HG03159 (cell line): ENCODE data around the gene UEVLD.
A peak's percentile ranks its signal among the peaks of the same experiment; 100 is the strongest.
"Not testable (repeated sequence)": the region's sequence is repeated elsewhere in the genome, so short reads cannot be mapped to it uniquely, and the experiment has no call there.

Experiments
- ATAC-seq: cut with Tn5 transposase; IDR thresholded peaks from one replicate; pipeline ENCODE4 v1.9.1; 2021; ENCODE audit warnings: mild to moderate bottlenecking, moderate library complexity; ENCODE audit not compliant: unreplicated experiment

The UEVLD gene

DNA sequence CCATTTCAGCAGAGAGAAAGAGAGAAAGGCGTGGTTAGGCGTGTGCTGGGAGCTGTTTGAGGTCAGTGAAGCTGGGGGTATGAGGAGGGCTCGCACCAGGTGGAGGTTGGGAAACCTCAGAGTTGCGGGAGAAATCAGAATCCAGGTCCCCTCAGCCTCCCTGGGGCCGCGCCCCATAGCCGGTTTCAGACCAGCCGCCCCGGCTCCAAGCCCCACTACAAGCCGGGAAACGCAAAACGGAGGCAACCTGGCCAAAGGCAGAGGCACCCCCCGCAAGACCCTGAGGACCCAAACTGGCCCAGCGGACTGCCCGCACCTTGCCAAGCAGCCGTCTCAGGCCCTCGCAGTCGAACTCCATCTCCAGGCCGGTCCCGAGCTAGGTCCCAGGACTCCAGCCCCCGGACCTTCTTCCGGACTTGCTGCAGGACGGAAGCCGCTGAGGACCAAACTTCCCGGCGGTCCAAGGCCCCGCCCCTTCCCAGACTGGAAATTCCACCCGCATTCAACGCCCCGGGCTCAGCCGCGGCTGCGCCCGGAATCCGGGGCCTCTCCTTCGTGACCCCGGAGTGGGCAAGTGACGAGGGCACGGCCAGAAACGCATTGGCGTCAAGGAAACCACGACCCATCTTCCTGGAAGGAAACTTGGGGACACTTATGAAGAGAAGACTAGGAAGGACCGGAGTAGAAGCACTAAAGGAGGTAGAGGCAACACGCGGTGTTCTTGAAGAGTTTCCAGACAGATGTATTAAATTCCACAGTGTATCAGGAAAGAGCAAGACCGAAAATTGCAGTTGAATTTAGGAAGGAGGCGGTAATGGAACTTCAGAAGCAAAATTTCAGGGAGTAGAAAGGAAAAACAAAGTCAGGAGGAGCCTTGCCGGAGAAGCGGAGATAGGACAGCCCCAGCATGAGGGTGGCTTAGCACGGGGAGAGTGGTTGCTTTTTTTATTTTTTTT is at the start of gene UEVLD:
UEVLD (minus strand) TSS at position 438 of the 956 bp plus-strand sequence; CDS start at position 358, 80 bp downstream.
- peak; percentile 56 for ATAC-seq

DNA sequence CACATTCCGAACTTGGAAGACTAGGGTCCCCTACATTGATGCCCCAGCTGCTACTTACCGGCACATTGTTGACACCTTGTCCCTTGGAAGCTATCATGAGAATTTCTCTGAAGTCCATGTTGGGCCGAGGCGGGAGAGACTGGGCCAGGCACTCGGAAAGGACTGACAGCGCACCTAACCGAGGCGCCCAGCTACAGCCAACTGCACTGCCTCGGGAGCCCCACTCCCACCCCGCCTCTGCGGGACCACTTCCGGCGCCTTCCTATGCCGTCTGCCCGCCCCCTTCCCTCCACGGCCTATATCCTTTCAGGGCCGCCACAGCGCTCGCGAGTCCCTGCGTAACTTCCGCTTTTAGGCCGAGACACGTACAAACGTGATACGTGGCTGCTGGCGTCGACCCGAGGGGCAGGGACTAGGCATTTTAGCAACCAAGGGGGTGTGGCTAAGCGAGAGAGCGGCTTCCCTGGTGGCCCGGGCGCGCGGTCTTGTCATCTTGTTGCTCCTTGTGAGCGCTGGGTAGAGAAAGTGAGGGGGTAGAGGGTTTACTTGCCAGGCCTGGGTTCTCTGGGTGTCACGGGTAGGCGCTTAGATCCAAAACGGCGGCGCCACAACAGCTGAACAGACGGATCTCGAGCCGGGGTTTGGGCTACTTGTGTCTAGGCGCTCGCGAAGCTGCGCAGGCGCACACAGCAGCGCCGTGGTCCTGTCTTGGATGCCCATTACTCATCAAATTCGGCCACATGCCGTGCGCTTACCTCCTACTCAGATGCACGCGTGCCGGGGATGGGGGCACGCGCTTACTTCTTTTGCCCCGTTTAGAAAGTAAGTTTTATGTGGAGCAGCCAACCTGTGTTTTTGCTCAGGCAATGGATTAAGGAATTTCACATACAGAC is 45.9 kb upstream of the UEVLD start, which contains the start of gene SPTY2D1:
SPTY2D1 (minus strand) TSS at position 203 of the 893 bp plus-strand sequence; CDS start at position 118, 85 bp downstream.
- peak; percentile 96 for ATAC-seq

DNA sequence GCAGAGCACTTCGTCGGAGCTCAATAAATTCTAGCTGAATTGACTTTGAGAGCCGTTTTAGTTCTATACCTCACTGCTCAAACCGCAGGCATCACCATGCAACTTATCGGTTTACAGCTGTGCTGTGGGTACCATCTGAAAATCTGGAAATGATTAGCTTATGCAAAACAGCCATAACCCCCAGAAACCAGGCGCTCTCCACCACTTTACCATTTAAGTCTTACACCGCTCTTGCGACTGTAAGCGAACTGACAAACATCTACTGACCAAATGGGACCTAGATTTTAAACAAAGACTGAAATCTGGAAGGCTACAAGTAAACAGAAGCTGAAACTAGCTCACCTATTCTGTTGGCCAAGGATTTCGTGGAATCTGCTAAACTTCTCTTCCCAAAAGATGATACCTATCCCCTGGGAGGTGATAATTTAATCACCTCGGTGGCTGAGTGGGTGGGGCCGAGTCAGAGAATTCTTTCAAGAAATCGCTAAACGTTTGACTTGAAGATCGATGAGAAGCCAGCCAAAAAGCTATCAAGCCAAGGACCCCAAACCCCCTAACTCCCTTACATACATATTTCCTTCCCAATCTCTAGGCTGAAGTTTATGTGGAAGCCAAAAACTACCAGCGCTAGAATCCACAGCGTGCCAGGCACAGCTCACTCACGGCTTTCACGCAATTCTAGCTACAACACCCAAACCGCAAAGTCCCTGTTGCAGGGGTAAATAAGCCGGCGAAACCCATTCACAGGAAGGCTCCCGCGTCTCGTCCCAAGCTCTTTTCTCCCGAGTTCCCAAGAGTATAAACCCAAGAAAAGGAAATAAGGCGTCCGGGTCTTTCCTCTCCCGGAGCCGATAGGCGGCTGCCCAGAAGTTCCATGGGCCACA is 45.0 kb upstream of the UEVLD start:
- peak; percentile 55 for ATAC-seq

DNA sequence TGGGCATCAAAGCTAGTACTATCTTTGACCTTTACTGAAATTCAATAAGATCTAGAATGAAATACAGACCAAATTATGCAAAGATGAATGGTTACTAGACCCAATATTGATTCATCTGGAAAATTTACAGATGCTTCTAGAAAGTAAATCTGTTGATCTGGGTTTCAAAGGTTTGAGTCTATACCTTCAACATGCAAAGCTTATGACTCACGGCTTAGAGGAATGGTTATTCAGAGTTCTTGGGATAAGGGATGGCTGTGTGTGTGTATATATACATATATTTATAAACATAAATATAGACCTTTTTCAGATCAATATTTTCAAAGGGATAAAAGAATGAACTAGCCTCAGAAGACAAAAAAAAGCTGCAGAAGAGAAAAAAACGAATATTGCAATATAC is 44.3 kb upstream of the UEVLD start:
- no peak for ATAC-seq

DNA sequence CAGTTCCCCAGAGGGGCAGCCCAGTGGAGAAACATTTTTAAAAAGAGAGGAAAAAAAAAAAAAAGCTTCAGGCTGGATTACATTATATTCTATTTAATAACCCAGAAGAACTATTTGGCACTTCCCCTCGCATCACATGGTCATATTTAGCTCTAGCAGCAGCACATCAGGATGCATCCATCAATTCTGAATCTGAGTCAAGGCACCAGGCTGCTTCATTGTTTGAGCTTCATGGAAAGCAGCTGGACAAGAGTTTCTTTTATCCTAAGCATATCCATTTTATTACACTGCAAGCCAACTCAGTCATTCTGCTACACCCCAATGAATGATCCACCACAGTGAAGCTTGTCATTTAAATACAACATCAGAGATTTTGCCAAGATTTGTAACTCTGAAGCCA is 35.6 kb upstream of the UEVLD start:
- ATAC-seq, result no peak

DNA sequence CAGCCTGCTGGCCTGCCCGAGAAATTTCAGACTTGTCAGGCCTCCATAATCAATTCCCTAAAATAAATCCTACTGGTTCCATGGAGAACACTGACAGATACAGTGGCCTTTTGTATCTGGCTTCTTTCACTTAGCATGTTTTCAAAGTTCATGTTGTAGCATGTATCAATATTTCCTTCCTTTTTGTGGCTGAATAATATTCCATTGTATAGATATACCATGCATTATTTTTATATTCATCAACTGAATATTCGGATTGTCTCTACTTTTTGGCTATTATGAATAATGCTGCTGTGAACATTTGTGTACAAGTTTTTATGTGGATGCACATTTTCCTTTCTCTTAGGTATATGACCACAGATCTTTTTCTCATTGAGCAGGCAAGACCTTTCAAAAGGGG is 35.2 kb upstream of the UEVLD start:
- no peak for ATAC-seq

DNA sequence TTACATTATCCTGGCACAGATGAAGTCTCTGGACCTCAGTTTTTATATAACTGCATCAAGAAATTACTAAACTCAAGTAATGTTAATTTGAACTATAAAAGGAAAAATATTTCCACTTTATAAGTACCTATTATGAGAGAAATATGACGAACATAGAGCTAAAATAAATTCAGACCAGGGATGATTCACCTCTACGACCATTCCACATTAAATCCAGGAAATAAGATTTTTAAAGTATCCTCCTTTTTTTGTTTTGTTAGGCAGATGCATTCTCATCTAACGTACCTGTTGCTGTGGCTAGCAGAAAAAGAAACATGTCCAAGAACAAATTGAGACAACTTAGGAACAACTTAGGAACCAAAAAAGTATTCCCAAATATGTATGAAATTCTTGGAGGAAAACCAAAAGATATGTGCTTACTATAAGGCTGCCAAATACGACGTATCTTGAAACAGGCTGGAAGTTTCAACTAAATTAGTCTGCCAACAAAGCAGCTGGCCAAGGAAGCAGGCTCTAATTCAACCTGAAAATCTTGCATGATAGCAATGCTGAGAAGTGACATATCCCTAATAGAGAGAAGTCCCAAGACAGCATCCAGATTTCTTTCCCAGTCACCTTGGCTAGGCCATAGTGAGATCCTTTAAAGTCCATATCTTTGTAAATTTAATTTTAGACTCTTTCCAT is 29.9 kb upstream of the UEVLD start:
- no peak for ATAC-seq

DNA sequence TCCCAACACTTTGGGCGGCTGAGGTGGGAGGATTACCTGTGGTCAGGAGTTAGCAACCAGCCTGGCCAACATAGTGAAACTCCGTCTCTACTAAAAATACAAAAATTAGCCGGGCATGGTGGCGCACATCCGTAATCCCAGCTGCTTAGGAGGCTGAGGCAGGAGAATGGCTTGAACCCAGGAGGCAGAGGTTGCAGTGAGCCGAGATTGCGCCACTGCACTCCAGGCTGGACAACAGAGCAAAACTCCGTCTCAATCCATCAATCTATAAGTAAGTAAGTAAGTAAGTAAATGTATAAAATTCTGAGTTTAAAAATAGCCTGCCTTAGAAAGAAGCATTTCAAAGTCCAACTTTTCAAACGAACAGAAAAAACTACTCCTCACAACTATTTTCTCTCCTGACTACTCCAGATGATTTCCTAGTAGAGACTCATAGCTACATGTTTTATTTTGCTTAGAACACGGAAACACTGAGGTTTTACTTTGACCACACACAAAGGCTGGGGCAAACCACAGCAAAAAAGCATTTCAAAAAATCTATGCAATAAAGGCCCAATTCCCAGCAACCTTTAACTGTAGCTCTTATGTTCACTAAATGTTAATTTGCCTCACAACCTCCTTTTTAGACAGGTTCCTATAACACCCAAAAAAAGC is 29.3 kb upstream of the UEVLD start:
- no peak for ATAC-seq

DNA sequence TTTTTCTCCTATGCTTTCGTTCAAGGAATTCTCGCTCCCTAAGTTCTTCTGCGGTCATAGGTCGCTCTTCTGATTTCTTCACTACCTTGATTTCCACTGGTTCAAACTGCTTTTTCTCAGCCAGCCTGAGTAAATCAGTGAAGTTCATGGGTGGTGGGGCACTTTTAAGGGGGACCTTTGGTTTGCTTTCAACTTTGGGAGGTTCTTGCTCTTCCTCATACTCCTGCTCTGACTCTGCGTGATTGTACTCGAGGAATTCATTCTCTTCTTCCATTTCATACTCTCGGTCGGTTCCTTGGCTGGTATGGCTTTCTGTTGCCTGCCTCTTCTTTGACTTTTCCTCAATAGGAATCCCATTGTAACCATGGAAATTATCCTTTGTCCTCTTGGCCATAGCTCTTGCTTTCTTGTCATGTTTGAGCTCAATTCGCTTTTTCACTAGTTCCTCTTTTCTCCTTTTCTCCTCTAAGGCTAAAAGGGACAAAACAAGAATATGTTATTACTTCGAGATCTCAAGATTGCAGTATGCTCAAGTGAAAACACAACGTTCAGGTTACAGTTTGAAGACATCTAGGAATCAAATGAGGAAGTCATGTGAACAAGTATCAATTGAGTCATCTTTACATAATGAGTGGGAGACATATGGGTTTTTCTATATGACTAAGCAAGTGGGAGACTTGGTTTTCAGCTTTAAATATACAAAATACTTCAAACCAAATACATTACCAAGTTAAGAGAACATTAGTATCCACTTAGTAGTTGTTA is 27.3 kb upstream of the UEVLD start:
- ATAC-seq, result peak; percentile 88

DNA sequence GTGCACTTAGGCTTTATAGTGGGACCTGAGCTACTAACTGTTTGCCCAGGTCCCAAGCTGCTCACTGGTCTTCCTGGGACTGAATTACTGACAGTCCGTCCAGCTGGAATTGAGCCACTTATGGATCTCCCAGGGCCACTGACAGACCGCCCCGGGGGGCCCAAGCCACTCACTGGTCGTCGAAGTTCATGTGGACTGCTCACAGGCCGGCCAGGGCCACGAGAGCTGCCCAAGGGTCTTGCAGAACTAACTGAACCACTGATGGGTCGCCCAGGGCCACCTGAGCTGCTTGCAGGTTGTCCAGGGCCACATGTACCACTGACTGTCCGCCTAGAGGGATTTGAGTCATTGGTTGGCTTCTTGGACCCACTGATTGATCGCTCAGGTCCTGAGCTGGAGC is 26.1 kb upstream of the UEVLD start:
- no peak for ATAC-seq

DNA sequence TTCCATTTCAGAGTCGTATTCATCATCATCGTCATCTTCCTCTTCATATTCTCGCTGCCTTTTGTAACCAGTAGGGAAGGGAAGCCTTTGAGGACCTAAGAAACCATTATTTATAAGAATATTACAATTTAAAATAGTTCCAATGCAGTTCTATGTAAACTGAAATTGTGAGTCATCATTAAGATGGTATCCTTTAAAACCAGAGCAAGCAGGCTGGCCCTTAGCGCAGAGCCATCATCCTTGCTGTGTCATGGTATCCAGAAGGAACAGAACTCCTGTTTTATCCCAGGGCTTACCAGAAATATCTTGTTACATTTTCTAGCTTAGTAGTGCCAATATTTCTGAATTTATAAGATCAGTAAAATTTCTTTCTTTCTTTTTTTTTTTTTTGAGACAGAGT is 23.9 kb upstream of the UEVLD start:
- no peak for ATAC-seq

DNA sequence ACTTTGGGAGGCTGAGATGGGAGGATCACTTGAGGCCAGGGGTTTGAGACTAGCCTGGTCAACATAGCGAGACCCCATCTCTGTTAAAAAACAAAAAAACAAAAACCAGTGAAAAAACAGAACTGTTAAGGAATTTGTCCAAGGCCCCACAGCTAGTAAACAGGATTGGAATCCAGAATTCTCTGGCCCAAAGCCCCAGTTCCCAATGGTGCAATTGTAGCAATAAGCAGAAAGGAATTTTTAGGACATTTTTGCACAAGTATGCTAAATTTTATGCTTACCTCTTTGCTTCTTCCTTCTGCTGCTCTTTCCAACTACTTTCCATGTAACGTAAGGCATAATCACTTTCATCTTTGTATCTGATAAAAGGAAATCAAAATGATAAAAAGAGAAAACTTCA is 22.7 kb upstream of the UEVLD start:
- no peak for ATAC-seq

DNA sequence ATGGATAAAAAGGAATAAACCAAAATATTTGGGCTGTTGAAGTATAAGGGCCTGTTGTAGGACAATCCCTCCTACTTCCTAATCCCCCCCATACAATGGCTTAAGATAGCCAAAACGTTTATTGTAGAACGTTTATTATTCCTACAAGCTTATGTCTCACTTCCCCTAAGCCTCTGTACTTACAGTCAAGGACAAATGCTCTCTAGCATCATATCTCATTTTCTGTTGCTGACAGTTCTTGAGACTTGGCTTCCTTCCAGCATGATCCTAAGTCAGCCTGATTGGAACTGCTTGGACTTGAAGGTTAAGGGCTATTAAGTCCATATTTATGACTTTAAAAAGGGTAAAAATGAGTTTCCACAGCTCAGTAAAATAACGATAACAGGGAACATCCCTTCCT is 19.8 kb upstream of the UEVLD start:
- ATAC-seq, result no peak

DNA sequence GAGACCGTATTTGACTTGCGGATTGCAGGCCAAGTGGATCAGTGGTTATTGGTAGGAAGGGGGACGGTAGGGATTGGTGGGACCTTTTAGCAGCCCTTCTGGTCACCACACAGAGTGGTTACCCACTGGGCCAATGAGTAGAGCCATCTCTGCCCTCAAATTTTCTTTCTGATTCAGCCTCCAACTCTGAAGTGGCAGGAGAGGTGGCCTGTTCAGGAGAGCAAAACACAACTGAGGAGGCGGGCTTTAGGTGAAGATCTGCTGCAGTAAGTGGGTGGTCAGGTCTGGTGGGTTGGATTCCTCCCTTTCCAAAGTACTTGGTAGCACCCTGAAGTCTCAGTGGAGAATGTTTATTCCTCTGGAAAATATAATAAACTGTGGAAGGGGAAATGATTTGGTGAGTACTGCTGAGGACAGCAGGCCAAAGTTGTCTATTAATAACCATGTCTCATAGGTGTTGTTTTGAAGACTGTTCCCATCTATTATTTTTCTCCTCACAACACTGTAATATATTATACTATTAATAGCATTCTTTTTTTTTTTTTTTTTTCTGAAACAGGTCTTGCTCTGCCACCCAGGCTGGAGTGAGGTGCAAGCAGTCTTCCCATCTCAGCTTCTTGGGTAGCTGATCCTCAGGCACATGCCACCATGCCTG is 12.5 kb upstream of the UEVLD start:
- no peak for ATAC-seq

DNA sequence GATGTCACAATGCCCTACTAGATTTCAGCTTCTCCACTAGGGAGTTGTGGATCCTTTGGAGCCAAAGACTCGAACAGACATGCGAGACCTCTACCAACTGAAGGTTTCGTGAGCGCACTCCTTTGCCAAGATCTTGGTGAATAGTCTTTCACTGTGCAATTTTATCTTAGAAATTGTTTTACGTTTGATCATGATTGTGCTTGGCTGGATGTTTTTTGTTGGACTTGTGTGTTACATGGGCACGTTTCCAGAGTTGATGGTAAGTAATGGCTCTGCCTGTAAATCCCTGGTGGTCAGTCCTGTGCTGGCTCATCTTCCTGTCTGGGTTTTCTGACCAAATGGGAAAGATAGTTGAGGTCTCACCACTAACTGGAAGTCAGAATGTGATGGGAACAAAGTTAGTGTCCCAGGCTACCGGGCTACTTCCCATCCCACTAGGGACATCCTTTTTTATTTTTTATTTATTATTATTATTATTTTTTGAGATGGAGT is 11.3 kb upstream of the UEVLD start, which contains the start of gene MISFA:
MISFA (plus strand) TSS at position 51 of the 492 bp plus-strand sequence; CDS start at position 191, 140 bp downstream.
- ATAC-seq, result no peak

DNA sequence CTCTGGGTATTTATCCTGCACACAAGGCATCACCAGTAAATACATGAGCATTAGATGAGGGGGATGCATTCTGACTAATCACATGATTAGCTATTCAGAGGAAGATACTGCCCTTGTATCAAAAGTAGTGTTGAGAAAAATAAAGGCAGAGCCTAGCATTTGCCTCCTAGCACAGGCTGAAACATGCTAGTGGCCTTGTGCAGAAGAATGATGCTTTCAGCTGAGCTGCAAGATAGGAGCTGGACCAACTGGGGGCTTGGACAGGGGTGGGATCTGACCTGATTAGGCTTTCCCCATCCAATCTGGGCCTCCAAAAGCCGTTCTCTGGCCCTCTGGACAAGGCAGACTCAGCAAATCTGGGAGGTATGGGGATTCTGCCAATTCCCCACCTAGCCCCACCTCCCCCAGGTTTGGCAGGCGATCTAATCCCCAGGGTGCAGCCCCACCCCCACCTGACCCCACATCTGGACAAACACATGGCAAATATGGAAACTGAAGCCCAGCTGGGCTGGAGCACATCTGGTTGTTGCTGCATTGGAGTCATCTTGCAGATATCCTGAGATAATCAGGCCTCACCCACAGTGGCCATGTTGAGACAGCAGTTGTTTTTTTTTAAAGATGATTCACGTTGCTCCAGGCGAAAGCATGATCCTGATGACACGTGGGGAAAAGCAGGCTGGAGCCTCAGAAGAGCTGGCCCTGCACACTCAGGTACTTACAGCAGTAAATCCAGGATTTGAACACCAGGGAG is 6.6 kb upstream of the UEVLD start:
- ATAC-seq, result no peak

DNA sequence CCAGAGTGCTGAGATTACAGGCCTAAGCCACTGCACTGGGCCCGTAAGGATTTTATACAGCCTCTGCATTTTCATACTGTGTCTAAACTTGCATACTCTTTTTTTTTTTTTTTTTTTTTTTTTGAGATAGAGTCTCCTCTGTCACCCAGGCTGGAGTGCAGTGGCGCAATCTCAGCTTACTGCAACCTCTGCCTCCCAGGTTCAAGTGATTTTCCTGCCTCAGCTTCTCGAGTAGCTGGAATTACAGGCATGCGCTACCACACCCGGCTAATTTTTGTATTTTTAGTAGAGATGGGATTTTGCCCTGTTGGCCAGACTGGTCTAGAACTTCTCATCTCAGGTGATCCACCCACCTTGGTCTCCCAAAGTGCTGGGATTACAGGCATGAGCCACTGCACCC is 5.6 kb upstream of the UEVLD start:
- ATAC-seq, result not testable (repeated sequence)
